ENCODE measurements around the gene PREX1.

The PREX1 gene

GRCh38 chr20:48708630-48709029 is 119.2 kb downstream of the PREX1 start:
- no peak overlapping the region for H3K27ac ChIP-seq (replicated peaks)
- TF ChIP-seq REST (IDR thresholded peaks at IDR 0.05; ENCODE audit: insufficient replicate concordance, low read depth) (no peak), CTCF (IDR thresholded peaks at IDR 0.05; ENCODE audit: insufficient read depth, low read length) (no peak), GABPA (IDR thresholded peaks at IDR 0.05; ENCODE audit: low read depth) (no peak), POLR2AphosphoS5 (IDR thresholded peaks at IDR 0.05; ENCODE audit: low read depth) (no peak), SPI1 (IDR thresholded peaks at IDR 0.05; ENCODE audit: borderline replicate concordance, low read depth) (no peak)
- no peaks in the 10 kb centered on the region for H3K27me3 ChIP-seq (ENCODE audit: insufficient read depth, poor library complexity, severe bottlenecking)
- no peak overlapping the region for H3K4me3 ChIP-seq (replicated peaks; ENCODE audit: insufficient read depth, low read length)
- DNase-seq (ENCODE audit: low read depth in 1 of 2, low spot score in 1 of 2) = no peak

- no peak for DNase-seq (ENCODE audit: low read depth in 1 of 2, low spot score in 1 of 2)
- Histone ChIP-seq H3K4me3 (replicated peaks; ENCODE audit: insufficient read depth, low read length) (no peak overlapping the region), H3K27ac (replicated peaks) (no peak overlapping the region), H3K27me3 (ENCODE audit: insufficient read depth, poor library complexity, severe bottlenecking) (no peaks in the 10 kb centered on the region)
- TF ChIP-seq REST (IDR thresholded peaks at IDR 0.05; ENCODE audit: insufficient replicate concordance, low read depth) = no peak
- no peak for TF ChIP-seq SPI1 (IDR thresholded peaks at IDR 0.05; ENCODE audit: borderline replicate concordance, low read depth)
- TF ChIP-seq GABPA (IDR thresholded peaks at IDR 0.05; ENCODE audit: low read depth) = no peak
- TF ChIP-seq CTCF (IDR thresholded peaks at IDR 0.05; ENCODE audit: insufficient read depth, low read length) = no peak
- no peak for TF ChIP-seq POLR2AphosphoS5 (IDR thresholded peaks at IDR 0.05; ENCODE audit: low read depth)
These were observed 119.7 kb downstream of the PREX1 start for GRCh38 chr20:48708116-48708515.

GRCh38 chr20:48706710-48707365 is 121.0 kb downstream of the PREX1 start:
- Histone ChIP-seq H3K27ac (replicated peaks) (no peak overlapping the region), H3K4me3 (replicated peaks; ENCODE audit: insufficient read depth, low read length) (no peak overlapping the region), H3K27me3 (ENCODE audit: insufficient read depth, poor library complexity, severe bottlenecking) (no peaks in the 10 kb centered on the region)
- TF ChIP-seq CTCF (IDR thresholded peaks at IDR 0.05; ENCODE audit: insufficient read depth, low read length) (no peak), REST (IDR thresholded peaks at IDR 0.05; ENCODE audit: insufficient replicate concordance, low read depth) (no peak), SPI1 (IDR thresholded peaks at IDR 0.05; ENCODE audit: borderline replicate concordance, low read depth) (no peak), POLR2AphosphoS5 (IDR thresholded peaks at IDR 0.05; ENCODE audit: low read depth) (no peak), GABPA (IDR thresholded peaks at IDR 0.05; ENCODE audit: low read depth) (no peak)
- DNase-seq (ENCODE audit: low read depth in 1 of 2, low spot score in 1 of 2) = no peak

All from HL-60 (cell line).